Measurements from ENCODE around the gene KHDC4.
"Not testable (repeated sequence)": the region's sequence is repeated elsewhere in the genome, so short reads cannot be mapped to it uniquely, and the experiment has no call there.

KHDC4 gene

DNA sequence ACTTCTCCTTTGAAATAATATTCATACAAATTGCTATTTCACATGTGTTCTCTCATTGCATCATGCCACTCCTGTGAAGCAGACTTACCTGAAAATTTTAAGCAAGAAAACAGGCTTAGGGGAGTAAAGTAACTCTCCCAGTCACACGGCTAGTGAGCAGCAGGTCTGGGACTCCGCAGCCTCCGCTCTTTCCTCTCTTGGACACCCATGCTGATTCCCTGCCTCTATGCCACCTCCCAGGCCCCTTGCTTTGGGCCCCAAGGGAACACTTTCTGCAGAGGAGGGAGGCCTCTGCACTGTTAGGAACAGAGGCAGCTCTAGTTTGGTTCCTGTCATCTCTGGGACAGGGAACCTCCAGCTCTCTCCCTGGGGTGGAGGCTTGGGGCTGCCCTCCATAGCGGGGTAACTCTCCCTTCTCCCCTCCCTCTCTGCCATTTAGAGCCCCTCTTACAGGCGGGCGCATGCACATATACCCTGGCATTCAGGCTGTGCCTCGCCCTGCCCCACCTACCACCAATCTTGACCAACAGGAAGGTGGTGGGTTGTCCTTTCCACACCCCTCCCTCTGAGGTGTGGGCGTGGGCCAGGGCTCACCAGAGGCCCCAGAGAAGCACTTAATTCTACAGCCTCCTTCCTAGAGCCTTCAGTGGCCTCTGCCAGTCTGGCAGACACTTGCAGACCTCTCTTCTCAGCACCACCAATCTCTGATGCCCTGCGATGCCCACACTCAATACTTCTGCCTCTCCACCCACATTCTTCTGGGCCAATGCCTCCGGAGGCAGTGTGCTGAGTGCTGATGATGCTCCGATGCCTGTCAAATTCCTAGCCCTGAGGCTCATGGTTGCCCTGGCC, 7.0 kb upstream of the KHDC4 start, which contains the start of gene RXFP4:
Gene RXFP4 (plus strand): TSS at position 646 of the 852 bp plus-strand sequence. CDS start 72 bp downstream, at position 718.
- DNase-seq (ENCODE audit: low read depth, low spot score) = no peak

DNA sequence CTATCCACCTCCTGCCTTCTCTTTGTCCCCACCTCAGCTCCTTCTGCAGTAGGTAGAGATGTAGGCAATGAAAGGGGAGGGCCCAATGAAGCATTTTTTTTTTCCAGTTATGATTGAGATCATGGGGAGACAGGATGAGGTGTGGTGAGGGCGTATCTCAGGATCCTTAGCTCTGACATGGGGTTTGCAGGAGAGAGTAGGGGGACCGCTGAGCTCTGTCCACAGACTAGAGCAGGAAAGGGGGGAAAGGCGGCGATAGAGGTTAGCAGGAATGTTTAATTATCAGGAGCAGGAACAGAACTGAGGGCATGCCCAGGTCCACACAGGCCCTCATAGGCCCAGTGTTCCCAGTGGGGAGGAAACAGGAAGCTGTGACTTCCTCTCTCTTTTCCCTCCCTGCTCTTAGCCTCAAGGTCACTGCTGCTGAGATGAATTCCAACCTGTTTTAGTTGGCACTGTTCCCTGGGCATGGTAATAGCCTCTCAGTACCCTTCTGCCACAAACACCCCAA, 6.3 kb upstream of the KHDC4 start:
- no peak for DNase-seq (ENCODE audit: low read depth, low spot score)

DNA sequence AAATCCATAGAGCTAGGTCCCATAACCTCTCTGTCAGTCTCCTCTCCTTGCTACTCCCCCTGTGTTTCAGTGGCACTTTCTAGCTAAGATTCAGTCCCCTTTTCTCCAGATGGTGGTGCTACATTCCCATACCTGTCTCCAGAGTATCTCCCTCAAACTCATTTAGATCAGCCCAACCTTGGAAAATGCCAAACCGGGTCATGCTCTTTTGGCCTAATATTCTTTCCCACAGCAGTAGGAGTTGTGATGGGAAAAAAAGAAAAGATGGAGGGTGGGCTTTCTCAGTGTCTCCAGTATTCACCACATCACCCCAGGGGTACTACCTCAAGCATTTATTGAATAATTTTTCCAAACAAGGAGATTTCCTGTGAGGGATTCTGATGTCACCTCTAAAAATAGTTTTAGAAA, 4.0 kb upstream of the KHDC4 start:
- peak; percentile 40 for DNase-seq (ENCODE audit: low read depth, low spot score)

DNA sequence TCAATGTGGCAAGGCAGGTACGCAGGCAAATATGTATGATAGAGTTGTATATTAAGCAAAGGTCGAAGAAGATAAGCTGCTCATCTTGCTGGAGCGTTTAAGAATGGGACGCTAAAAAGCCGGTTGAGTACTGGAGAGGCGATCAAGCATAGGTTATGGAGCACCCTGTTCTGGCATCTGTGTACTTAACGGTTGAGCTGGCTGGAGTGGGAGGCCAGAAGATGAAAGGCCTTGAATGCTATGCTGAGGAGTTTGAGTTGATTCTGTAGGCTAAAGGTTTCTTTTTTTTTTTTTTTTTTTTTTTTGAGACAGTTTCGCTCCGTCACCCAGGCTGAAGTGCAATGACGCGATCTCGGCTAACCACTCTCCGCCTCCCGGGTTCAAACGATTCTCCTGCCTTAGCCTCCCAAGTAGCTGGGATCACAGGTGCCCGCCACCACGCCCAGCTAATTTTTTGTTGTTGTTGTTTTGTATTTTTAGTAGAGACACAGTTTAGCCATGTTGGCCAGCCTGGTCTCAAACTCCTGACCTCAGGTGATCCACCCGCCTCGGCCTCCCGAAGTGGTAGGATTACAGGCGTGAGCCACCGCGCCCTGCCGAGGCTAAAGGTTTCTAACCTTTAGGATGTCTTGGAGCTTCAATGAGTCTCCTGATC, 850 bp upstream of the KHDC4 start:
- DNase-seq (ENCODE audit: low read depth, low spot score) = no peak

DNA sequence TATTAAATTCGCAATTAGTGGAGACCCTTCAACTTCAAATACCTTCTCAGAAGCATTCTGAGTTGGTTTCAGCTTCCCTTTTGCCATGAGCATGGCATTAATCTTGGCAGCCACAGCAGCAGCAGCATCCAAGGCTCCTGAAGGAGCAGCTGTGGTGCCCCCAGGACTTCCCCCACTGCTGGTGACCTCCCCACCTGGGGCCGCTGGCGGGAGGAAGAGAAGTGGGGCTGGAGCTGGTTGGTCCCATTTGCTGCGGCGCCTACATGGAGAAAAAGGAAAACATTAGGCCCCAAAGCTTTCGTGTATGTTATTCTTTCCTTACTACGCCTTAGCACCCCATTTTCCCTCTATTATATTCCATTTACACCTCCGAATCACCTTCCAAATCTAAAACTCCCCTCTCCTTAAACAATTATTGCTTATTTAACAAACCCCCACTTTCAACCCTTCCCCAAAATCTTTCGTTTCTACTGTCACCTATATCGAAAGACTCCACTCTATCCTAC, 569 bp downstream of the KHDC4 start:
- DNase-seq (ENCODE audit: low read depth, low spot score) = peak; percentile 30

DNA sequence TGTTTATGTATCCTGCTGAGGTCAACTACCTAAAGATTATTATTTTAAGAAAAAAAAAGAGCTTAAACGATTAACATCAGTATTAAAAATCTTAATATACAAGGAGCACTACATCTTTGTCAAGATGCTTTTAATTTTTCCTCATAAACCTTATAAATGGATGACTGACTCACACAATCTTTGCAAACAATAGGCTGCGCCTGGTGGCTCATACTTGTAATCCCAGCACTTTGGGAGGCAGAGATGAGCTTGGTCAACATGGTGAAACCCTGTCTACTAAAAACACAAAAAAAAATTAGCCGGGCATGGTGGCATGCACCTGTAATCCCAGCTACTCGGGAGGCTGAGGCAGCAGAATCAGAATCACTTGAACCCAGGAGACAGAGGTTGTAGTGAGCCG, 1.7 kb downstream of the KHDC4 start:
- no peak for DNase-seq (ENCODE audit: low read depth, low spot score)

DNA sequence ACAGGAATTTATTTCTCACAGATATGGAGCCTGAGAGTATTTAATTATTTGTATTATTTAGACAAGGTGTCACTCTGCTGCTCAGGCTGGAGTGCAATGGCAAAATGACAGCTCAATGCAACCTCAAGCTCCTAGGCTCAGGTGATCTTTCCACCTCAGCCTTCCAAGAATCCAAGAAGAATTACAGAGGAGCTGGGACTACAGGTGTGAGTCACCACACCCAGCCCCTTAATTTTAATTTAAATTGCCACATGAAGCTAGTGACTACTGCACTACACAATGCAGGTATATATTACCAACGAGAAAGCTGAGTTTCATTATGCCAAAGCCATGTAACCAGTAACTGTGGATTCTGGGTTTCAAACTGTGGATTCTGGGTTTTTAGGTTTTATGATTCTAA, 2.1 kb downstream of the KHDC4 start:
- no peak for DNase-seq (ENCODE audit: low read depth, low spot score)

DNA sequence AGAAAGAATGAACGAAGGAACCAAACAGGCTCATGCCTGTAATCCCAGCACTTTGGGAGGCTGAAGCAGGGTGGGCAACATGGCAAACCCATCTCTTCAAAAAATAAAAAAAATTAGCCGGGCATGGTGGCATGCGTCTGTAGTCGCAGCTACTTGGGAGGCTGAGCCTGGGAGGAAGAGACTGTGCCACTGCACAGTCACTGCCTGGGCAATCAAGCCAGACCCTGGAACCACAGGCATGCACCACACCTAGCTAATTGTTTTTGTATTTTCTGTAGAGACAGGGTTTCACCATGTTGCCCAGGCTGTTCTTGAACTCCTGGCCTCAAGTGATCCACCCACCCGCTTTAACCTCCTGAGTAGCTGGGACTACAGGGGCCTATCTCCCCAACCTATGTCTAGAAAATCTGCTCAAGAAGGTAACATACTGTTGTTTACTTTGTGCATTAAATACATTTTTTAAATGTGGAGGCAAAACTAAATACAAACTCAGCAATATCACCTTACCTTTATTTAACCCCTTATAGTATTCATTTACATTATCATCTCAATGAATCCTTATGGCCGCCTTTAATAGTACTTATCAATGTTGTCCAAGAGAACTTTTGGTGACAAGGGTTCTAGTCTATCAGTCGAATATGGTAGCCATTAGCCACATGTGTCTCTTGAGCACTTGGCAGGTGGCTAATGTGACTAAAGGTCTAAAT, 2.7 kb downstream of the KHDC4 start:
- no peak for DNase-seq (ENCODE audit: low read depth, low spot score)

DNA sequence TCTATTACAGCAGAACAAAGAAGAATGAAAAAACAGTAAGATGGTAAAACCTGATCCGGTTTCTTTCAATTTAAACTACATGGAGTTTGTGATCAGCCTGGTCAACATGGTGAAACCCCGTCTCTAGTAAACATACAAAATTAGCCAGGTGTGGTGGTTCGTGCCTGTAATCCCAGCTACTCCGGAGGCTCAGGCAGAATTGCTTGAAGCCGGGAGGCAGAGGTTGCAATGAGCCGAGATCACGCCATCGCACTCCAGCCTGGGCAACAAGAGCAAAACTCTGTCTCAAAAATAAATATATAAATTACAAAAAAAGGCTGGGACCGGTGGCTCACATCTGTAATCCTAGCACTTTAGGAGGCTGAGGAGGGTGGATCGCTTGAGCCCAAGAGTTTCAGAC, 3.5 kb downstream of the KHDC4 start:
- not testable (repeated sequence) for DNase-seq (ENCODE audit: low read depth, low spot score)

DNA sequence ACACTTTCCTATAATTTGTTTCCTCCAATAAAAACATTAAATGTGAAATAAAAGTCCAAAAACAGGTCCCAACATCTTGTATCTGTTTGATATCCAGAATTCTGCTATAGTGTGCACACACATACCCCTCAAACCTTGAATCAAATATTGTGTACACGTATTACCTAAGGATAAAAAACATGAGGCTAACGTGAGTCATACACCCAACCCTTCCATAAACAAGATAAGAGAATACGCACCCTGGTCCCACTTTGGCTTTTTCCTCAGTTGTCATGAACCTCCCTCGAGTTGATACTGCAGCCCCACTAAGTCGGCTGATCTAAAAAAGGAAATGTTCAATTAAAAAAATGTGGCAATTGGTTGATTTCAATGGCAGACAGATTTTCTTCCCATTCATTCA, 5.2 kb downstream of the KHDC4 start:
- no peak for DNase-seq (ENCODE audit: low read depth, low spot score)

DNA sequence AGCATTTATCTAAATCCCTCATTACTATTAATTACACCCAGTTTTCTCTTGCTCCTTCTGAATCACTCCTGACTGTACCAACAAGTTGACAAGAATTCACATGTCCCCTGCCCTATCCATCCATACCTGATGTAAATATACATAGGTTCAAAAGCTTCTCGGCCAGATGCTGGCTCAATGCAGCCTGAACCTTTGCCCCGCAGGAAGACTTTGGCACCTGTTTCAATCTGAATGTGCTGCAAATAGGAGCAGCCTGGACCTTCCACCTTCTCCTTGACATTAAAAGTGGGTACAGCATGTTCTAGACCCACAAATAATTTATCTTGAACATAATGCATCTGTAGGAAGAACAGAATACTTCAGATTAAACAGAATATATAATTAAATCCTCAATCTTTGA, 8.7 kb downstream of the KHDC4 start:
- DNase-seq (ENCODE audit: low read depth, low spot score) = no peak

DNA sequence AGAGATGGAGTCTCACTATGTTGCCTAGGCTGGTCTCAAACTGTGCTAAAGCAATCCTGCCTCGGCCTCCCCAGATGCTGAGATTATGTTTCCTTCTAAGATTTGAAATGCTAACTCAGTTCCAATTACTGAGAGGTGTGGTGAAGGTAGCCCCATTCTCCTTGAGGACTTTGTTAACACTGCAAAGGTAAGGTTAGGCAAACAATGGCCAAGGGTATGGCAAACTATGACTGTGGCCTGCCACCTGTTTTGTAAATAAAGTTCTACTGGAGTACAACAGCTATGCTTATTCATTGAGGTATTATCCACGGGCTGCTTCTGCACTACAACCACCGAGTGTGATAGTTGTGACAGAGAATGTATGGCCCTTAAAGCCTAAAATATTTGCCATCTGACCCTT, 13.5 kb downstream of the KHDC4 start:
- no peak for DNase-seq (ENCODE audit: low read depth, low spot score)

DNA sequence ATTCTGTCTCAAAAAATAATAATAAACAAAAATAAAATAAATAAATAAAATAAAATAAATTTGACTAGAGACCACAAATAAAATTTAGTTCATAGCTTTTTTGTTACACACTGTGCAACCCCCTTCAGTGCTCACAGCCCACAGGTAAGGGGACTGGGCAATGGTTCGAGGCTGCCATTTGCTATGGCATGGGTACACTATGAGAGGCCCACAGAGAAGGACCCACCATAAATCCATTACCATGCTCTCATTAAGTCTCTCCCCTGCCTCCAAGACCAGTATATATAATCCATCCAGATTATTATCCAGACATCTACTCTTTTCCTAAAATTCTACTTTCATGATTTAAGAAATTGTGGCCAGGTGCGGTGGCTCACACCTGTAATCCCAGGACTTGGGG, 14.4 kb downstream of the KHDC4 start:
- DNase-seq (ENCODE audit: low read depth, low spot score) = no peak

DNA sequence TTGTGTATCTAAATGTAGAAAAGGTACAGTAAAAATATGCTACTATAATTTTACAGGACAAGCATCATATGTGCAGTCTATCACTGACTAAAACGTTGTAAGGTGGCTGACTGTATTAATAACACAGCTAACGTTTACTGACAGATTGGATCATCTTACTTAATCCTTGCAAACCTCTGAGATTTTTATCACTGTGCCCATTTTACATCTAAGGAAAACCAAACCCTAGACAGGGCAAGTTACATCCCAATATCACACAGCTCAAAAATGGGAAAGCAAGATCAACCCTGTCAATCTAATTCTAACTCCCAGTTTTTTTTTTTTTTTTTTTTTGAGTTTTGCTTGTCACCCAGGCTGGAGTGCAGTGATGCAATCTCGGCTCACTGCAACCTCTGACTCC, 15.6 kb downstream of the KHDC4 start:
- no peak for DNase-seq (ENCODE audit: low read depth, low spot score)

DNA sequence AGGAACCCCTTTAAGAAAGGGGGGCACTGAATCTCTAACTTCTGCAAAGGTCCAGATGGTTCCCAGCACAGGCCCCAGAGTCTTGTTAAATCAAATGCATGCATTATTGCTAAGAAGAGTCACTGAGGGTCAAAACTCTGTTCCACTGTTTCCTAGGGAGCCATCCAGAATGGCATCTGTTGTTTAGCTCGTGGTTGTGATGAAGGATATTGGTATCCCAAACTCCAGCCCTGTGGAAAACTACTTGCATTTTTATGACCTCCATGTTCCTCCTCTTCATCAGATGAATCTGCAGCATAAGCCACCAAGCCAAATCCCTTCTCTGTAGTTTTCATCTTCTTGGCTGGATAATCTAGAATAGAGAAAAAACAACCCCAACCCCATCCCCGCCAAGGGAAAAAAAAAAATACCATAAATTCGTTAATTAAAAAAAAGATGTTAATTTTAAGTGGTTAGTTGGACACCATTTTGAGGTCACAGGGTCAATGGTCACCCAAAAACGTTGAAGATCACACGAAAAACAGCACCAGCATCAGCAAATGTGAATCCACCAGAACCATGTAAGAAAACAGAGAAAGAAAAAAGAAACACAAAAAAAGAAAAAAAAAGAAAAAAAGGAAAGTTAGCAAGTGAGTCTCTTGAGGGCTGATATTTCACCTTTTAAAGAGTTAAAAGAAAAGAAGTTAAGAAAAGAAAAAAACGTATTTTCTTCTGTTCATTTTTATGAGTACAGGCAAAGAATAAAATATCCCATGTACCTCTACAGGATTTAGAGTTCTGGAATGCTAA, 20.1 kb downstream of the KHDC4 start:
- DNase-seq (ENCODE audit: low read depth, low spot score) = no peak

DNA sequence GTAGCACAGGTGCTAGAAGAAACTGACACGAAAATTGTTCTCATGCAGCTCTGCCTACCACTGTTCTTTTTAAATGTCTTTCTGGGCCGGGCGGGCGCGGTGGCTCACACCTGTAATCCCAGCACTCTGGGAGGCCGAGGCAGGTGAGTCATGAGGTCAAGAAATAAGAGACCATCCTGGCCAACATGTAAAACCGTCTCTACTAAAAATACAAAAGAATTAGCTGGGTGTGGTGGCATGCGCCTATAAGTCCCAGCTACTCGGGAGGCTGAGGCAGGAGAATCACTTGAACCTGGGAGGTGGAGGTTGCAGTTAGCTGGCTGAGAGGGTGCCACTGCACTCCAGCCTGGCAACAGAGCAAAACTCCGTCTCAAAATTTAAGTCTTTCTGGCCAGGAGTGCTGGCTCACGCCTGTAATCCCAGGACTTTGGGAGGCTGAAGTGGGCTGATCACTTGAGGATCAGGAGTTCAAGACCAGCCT, 22.1 kb downstream of the KHDC4 start:
- DNase-seq (ENCODE audit: low read depth, low spot score) = peak; percentile 31

DNA sequence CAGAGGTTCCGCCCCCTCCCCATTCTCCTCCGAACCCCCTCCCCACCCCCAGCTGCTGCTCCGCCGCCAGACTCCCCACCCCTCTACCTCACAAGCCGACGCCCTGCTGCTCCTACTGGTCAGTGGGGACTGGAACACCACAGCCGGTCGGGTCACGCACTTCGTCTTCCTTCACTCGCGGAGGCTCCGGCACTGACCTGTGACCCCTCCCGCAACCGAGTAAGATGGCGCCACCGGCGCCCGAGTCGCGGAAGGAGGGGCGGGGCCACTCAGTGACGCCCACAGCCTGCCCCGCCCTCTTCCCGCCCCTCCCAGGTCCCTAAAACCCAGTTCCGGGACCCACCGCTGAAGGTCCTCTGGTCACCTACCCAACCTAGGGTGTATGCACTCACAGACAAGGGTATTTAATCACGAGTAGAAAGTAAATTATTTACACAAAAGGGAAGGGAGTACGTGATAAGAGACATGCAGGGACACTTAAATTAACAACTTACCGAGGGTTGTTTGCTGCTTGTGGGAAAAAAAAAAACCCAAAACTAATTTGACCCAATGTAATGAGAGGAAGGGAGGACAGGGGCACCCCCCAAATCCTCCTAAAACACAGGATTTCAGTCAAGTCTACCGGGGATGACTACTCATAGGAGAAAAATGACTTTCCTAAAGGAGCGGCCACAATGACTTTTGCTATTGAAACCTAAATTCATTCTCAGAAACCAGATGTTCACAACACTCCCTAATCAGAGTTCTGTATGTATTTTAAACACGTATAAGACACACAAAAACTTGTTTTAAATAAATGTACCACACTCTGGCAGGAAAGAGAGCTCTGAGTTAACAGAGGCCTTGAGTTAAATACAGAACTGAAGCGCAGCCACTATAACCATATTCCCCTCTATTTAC, 22.8 kb downstream of the KHDC4 start, which contains the start of gene RIT1:
Gene RIT1 (minus strand): TSS at position 194 of the 900 bp plus-strand sequence. CDS start 588 bp downstream, outside the sequence.
- DNase-seq (ENCODE audit: low read depth, low spot score) = peak; percentile 93

DNA sequence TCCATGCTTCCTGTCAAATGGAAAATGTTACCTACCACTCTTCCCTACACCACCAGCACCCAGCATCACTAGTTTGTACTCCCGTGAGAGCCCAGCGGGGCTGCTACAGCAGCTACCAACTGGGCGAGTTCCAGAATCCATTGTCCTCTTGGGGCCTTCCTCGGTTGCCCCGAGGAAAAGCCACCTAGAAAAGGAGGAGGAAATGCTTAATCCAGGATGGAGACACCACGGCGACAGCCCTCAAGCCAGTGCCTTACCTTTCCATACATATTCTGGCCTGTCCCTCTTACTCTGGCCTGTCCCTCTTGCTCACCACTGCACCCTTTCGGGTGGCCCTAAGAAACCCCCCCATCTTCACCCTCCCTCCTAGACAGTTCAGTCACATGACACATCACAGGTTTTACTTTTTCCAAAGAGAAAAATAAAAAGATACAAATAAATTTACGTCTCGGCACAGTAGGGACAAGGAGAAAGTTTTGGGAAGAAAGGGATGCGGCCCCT, 23.5 kb downstream of the KHDC4 start:
- DNase-seq (ENCODE audit: low read depth, low spot score) = peak; percentile 42

DNA sequence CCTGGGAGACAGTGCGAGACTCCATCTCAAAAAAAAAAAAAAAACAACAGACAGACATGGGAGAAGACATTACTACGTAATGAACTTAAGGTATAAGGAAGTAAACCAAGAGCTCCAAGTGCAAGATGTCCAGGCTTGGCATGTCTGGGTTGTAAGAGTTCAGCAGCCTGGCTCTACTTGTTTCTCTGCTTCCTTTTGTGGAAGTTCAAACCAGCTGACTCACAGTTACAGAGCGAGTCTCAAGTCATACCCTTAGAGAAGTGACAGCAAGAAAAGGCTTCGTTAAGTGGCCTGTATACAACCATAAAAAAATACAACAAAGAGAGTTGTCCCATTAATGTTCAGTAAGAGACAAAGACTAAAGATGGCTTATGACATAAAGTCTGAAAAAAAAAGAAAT, 24.3 kb downstream of the KHDC4 start:
- DNase-seq (ENCODE audit: low read depth, low spot score) = peak; percentile 12

DNA sequence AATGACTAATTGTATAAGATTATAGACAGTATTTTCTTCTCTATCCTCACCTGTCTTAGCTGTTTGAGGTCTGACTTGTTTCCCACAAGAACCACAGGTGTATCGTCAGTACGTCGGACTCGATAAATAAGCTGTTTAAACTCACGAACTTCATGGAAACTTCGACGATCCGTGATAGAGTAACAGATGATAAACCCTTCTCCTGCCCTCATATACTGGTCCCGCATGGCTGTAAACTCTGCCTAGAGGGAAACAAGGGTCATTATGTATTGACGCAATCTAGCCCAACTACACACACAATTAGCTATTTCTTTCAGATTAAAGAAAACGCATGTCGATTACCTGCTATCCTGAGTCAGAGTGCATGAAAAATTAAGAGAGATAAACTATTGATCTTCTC, 30.0 kb downstream of the KHDC4 start:
- no peak for DNase-seq (ENCODE audit: low read depth, low spot score)
